NCI-H2107 (cell line): ENCODE results near the gene ST3GAL5.
"Not testable (repeated sequence)": the region's sequence is repeated elsewhere in the genome, so short reads cannot be mapped to it uniquely, and the experiment has no call there.

Experiments
- DNase-seq: peaks from one replicate; lab custom pipeline; 2025; lab: John Stamatoyannopoulos, UW

Gene ST3GAL5

DNA sequence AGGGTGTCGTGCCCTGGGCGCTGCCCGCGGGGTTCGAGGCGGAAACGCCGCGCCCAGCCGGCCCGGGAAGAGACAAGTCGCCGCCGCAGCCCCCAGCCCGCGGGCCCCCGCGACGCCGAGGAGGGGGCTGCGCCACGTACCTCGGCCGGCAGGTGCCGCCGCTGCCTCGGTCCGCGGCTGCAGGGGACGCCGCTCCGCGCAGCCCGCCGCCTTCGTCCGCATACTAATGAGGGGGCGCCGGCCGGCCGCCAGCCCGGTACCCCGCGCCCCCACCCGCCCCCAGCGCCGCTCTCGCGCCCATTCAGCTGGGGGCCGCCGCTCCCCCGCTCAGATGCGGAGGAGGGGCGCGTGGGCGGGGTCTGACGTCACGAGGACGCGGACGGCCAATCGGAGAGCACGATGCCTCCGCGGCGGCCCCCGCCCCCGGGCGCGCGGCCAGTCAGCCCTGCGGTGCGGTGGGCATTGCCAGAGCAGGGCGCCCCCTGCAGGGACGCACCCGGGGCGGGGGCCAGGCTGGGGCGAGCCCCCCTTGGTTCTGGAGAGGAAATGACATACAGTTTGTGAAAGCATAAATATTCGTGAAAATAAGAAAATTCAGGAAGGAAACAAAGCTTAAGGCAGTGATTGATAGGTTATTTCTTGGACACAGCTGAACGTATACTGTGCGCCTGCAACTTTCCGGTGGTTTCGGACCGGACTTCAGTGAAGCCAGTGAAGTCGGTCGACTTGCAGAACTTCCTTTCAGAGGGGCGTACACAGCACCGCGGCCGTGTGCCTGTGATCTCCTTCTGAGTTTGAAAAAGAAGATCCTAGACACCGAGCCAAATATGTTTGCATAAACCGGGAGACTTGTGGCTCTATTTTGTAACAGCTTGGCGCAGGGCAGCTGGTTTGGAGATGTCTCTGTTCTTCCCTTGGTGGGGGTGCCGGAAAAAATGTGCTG lies at the start of gene ST3GAL5:
Gene ST3GAL5, minus strand, starts transcription at position 307 of the 943 bp plus-strand sequence. Its CDS starts 85 bp downstream, at position 222.
- DNase-seq = peak; percentile 32

DNA sequence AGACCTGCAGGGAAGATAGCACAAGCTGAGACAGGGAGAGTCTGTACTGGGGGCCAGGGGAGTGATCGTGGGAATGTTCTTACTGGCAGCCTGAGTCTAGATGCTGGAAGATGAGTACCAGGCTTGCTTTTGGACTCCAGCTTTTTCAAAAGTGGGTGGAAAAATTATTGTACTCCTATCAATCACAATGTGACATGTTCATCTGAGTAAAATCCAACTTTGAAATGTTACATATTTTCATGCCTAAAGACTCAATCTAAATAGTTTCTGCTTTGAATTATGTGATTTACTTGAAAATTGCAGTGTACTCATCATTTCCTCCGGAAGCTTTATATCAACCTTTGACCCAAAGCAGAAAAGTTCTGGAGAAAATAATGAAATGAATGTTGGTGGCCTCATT lies 49.7 kb upstream of the ST3GAL5 start:
- no peak for DNase-seq

DNA sequence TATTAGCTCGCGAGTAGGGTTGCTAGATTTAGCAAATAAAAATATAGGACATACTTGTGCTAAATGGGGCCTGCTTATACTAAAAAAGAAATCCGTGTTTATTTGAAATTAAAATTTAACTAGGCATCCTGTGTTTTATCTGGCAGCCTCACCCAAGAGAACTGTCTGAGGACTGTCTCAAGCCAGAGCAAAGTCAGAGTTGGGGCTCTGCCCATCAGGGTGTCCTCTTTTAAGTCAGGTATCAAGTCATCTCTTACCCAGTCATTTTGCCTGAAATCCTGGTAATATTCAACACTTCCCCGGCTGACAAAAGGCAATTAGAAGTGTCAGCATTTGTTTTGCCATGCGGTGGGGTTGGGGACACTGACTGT lies 48.3 kb upstream of the ST3GAL5 start:
- DNase-seq = no peak

DNA sequence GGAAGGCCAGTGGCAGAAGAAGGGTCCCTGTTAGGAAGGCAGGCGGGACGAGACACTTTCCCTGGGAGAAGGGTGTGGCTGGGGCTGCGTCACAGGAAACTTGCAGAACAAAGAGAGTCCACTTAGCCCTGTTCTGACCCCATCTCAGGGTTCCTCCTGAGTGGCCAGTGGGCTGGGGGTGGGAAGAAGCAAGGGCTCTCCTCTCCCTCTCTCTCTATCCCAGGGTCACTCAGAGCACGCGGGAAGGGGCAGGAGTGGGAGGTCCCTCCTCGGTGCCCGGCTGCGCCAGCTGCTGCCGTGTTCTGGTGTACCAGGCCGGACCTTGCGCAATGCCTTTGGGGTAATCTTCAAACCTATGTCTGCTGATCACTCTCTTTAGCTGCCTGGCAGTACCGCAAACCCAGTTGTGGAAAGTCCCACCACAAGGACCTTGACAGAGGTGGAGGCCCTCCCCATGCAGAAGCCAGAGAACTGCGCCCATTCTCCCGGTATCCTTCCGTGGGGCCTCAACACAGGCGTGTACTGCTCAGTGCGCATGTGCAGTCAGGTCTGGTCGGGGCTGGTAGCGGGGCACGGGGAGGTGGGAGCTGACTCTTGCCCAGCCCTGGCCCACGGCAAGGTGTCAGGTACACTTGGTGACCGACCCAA lies 47.8 kb upstream of the ST3GAL5 start:
- no peak for DNase-seq

DNA sequence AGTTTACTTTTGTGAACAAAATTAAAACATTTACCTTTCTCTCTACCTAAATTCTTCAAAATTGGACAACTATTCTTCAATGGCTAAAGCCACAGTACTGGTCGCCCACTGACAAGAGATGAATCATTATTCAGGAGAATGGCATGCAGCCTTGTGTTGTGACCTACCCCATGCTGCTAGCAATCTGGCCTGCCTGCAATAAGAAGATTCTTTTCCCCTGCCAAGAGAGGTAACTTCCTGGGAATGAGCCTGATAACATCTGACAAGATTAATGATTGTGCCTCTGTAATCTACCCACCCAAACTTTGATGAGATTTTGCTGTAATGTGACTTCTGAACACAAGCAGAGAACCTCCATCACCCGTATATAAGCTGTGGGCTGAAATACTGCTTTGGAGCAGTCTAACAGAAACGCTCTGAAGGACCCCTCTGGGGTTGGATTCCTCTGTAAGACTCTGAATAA lies 47.0 kb upstream of the ST3GAL5 start:
- DNase-seq = no peak

DNA sequence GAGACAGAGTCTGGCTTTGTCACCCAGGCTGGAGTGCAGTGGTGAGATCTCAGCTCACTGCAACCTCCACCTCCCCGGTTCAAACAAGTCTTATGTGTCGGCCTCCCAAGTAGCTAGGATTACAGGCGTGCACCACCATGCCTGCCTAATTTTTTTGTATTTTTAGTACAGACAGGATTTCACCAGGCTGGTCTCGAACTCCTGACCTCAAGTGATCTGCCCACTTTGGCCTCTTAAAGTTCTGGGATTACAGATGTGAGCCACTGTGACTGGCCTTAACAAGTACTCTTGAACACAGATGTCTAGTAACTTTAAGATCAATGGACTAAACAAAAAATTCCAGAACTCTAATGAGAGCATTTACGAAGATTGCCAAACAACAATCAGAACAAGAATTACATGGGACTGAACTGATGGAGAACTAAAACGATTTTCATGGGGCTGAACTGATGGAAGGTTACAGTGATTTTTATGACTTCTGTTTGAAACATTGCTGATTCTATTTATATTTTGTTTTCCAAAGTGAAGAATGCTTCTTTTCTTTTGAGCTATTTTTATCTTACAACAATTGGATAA lies 46.5 kb upstream of the ST3GAL5 start:
- no peak for DNase-seq

DNA sequence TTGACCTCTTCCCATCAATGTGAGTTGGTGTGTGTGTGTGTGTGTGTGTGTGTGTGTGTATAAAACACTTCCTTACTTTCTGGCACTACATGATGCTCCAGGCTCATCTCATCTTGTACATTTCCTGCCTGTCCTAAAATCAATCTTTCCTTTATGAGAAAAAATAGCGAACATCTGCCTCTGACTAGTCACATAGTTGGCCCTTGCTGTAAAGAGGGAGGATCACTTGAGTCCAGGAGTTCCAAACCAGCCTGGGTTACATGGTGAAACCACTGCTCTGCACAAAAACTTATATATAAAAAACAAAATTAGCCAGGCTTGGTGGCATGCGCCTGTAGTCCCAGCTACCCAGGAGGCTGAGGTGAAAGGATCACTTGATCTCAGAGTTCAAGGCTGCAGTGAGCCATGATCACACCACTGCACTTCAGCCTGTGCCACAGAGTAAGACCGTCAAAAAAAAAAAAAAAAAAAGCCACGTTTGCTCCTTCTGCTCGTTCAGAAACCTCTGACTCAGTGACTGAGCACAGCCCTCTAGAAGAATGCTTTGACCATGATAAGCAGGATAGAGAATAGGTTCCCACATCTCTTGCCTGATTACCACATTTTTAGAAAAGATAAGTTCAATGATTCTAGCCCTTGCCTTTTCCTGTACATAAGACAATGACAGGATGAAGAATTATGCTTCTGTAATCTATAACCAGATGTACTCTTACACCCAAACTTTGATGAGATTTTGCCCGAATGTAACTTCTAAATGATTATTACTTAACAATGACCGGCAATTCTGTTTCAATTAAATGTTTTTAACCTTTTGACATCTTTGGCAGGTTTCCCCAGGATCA lies 45.2 kb upstream of the ST3GAL5 start:
- DNase-seq = no peak

DNA sequence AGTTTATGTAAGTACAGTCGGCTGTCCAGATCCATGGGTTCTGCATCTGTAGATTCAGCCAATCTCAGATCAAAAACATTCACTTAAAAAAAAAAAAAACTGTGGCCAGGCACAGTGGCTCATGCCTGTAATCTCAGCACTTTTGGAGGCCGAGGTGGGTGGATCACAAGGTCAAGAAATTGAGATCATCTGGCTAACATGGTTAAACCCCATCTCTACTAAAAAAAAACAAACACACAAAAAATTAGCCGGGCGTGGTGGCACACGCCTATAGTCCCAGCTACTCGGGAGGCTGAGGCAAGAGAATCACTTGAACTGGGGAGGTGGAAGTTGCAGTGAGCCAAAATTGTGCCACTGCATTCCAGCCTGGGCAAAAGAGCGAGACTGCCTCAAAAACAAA lies 42.4 kb upstream of the ST3GAL5 start:
- DNase-seq = not testable (repeated sequence)

DNA sequence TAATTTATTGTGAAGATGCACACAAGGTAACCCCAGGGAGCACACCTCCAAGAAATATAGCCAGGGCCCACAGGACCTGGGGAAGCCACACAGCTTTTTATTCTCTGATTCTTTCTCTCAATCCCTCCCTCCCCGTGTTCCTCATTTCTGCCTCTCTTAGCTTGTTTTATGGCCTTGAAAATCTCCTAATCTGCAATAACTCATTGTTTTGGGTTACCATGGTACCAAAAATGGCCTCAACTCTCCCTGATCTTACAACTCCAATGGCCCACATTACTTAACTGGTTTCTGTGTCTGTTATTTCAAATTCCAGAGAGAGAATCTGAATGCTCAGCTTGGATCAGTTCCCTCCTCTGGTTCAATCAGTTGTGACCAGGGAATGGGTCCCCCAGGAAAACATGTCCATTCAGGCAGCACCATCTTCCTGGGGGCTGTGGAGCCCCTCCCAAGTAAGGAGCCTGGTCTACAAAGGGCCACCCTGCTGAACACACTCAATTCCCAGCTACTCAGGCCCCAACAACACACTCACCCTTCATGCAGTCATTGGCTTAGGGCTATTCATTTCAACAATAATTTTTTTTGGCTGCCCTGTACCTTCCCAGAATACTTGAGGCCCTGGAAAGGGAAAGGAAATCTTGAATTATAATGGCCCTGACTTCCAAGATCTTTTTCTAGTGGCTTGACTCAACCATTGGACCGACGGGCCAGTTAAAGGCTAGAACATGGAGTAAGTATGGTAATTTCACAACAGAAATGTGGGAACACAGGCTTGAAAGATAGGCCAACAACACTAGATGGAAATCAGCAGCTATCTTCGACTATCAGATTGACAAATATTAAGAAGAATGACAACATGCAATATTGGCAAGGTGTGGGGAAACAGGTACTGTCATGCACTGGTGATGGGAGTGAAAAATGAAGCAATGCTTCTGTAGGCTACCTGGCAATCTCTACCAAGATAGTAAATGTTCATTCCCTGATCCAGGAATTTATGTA lies 41.6 kb upstream of the ST3GAL5 start:
- no peak for DNase-seq

DNA sequence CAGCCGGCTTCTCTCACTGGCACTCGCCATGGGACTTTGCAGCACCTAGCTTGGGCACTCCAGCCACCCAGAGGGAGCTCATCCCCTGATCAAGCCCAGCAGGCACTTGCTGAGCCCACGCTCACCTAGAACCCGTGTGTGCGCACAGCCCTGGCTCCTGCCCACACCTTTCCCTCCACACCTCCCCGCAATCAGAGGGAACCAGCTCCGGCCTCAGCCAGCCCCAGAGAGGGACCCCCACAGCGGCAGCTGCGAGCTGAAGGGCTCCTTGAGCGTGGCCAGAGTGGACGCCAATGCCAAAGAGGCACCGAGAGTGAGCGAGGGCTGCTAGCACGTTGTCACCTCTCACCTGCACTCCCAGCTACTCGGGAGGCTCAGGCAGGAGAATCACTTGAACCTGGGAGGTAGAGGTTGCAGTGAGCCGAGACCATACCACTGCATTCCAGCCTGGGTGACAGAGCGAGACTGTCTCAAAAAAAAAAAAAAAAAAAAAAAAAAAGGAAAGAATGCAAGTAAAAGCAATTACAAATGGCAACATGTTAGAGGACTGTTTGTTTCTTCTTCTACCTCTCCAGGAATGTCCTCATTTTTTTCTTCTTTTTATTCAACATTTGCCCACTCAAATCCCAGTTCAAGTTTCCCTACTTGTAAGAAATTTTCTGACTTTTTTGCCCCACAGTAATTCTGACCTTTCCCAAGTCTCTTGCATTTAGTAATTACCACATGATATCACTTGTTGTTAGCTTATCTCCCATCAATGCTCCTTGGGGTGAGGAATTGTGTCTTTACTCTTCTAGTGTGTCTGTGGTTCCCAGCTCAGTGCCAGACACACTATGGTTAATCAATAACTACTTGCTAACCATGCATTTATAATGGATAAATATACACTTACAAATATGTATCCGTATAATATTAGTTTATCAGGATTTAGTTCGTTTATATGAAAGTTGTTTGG lies 40.6 kb upstream of the ST3GAL5 start:
- no peak for DNase-seq

DNA sequence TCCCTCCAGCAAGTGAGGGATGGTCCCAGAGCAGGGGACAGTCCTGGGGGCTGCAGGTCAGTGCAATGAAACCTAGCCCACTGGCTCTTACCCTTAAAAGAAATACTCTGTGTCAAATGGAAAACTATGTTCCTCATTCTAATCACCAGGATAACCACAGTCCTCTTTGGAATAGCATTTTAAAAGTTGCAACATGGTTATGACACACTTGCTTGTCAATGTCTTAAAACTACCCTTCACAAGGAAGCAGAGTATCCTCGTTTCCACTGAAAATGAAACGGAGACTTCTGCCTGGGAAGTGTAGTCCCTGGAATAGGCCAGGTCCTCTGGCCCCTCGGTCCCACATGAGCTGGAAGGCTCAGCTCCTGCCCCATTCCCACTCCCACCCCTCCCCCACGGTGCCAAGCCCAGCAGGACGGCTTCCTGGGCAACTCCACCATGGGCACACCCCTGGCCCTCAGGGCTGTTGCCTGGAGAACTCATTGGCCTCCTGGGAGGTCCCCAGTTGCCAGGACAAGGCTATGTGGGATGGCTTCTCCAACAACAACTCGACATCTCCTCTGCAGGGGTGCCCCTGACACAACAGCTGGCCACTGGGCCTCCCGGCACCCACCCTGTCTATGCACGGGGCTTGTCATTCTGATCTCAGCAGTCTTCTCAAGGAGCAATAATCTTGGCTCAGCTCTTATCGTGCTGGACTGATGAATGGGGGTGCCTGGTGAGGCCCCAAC lies 38.3 kb upstream of the ST3GAL5 start:
- DNase-seq = no peak

DNA sequence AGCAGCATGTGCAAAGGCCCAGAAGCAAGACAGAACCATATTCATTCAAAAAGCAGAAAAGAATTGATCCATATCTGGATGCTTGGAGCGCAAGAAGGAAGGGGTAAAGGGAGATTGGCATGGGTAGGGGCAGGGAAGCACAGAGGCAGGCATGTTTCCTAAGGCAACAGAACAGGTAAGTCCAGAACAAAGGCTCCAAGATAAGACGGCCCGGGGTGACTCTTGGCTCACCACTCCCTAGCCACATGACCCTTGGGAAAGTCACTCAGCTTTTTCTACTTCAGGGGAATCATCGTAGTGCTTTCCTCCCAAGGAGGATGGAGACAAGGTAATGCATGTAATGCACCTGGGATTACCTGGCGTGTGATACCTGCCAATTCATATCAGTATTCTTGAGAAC lies 37.7 kb upstream of the ST3GAL5 start:
- DNase-seq = no peak

DNA sequence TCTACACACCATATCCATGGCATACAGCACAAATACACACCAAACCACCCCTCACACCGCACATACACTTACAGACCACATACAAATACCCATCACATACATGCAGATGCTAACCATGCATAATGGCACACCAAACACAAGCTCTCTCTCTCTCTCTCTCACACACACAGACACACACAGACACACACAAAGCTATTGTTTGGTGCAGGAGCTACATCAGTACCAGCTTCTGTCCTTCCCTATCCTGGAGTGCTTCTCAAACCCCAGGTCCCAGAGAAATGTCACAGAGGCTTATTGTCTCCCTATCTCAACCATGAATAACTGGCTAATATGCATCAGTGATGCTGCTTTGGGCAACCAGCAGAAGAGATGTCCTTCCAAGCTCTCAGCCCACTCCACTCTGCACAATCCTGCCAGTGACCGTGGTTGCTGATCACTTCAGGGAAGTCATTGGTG lies 36.5 kb upstream of the ST3GAL5 start:
- DNase-seq = no peak

DNA sequence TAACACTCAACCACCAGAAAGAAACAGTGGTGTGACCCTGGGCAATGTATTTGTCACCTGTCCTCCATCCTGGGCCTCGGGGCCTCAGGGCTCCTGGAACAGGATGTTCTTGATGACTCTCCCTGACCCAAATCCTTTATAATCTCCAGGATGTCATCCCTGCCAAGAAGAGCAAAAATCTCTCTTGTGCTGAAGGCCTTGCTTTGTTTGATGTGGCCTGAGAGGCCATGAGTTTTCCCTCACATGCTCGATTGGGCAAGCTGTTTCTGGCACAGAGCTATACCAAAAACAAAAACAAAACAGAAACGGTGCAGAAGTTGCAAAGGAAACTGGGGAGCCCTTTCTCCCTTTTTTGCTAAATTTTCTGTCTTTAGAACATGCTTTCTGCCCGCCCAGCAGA lies 35.7 kb upstream of the ST3GAL5 start:
- no peak for DNase-seq

DNA sequence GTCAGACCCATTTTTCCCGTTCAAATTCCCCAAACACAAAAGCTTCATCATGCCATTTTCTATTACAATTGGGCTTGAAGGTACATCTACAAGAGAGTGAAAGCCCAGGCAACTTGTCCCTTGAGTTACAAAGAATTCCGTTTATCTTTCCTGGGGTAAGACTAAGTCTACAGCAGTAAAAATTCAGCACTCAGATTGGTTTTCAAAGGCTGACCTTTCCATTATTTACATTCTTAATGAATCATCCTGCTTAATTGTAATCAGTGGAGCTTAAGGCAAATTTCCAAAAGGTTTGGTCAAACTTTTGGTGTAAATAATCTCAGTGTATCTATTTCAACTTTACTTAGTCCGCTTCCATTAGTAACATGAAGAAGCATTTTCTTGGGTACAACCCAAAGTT lies 33.4 kb upstream of the ST3GAL5 start:
- DNase-seq = no peak

DNA sequence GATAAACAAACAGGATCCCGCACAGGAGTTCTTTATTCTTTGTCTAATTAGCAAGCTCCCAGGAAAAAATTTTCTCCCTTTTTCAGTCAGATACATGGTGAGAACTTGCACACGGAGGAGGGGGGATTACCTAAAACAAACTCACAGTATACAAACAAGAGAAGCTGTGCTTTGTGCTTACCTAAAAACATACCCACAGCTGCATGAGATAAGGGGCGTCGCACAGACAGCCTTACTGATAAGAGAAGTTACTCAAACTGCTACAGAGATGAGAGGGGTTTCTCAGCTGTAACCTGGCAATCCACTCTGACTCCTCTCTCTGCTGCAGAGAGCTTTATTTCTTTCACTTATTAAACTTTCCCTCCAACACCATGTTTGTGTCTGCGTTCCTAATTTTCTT lies 32.9 kb upstream of the ST3GAL5 start:
- DNase-seq = no peak

DNA sequence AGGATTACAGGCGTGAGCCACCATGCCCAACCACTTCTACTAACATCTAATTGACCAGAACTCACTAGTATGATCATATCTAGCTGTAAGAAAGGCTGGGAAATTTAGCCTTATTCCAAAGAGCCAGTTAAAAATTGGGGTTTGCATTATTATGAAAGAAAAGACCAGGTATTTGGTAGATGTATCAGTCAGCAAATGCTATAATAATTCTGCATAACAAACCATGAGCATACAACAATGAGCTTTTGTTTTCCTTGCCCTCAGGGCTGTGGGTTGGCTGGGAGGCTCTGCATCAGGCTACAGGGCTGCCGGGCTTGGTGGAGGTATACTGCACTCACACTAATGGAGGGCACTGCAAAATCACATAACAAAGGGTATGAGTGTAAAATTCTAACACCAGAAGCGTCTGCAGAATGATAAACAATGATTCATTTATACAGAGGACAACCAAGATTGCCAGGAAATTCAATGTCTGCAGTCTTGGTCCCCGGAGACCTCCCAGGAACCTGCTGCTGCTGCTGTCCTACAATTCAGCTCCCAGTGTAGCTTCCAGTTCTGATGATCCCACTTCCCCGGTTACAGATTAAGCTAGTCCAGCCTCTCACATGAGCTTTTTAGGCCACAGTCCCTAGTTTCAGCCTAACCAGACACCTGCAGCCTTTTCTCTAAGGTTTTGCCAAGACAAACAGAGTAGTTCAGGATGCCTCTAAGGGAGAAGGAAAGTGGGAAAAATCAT lies 32.2 kb upstream of the ST3GAL5 start:
- no peak for DNase-seq
